NCI-H2029 (cell line): Measurements from ENCODE around the gene COL6A1.
"Not testable (repeated sequence)": the region's sequence is repeated elsewhere in the genome, so short reads cannot be mapped to it uniquely, and the experiment has no call there.

Source experiments
- DNase-seq: peaks from one replicate; lab custom pipeline; 2025; lab: John Stamatoyannopoulos, UW

The COL6A1 gene

GRCh38 chr21:46032100-46032499 lies 50.5 kb downstream of the COL6A1 start:
- no peak for DNase-seq

- no peak for DNase-seq
These were observed 52.1 kb downstream of the COL6A1 start for GRCh38 chr21:46033410-46034400.

- no peak for DNase-seq
These were observed 54.5 kb downstream of the COL6A1 start for GRCh38 chr21:46035809-46036695.

GRCh38 chr21:46036696-46037330 lies 55.2 kb downstream of the COL6A1 start:
- no peak for DNase-seq

GRCh38 chr21:46037331-46038325 lies 56.1 kb downstream of the COL6A1 start:
- DNase-seq = no peak

GRCh38 chr21:46038341-46038829 lies 56.8 kb downstream of the COL6A1 start:
- DNase-seq = no peak

- DNase-seq = no peak
These were observed 57.4 kb downstream of the COL6A1 start for GRCh38 chr21:46038871-46039397.

GRCh38 chr21:46039891-46040660 lies 58.5 kb downstream of the COL6A1 start:
- DNase-seq = no peak

- no peak for DNase-seq
These were observed 59.1 kb downstream of the COL6A1 start for GRCh38 chr21:46040707-46041106.

GRCh38 chr21:46041183-46041582 lies 59.6 kb downstream of the COL6A1 start:
- DNase-seq = no peak

- no peak for DNase-seq
These were observed 63.6 kb downstream of the COL6A1 start for GRCh38 chr21:46045154-46045553.

- no peak for DNase-seq
These were observed 64.9 kb downstream of the COL6A1 start for GRCh38 chr21:46046471-46046870.

- not testable (repeated sequence) for DNase-seq
These were observed 65.3 kb downstream of the COL6A1 start for GRCh38 chr21:46046906-46047305.

GRCh38 chr21:46048926-46049889 lies 67.6 kb downstream of the COL6A1 start:
- no peak for DNase-seq

GRCh38 chr21:46049890-46050667 lies 68.5 kb downstream of the COL6A1 start:
- DNase-seq = no peak

- no peak for DNase-seq
These were observed 69.3 kb downstream of the COL6A1 start for GRCh38 chr21:46050668-46051378.

GRCh38 chr21:46051379-46051770 lies 69.8 kb downstream of the COL6A1 start:
- no peak for DNase-seq
